Uterus (tissue), 4 donors: ENCODE data around the gene CPEB1. TPM values are rescaled to one million over a fixed set of nuclear protein-coding genes. Genes with fewer than 3 reads are reported as not detected.
"Not testable (repeated sequence)": the region's sequence is repeated elsewhere in the genome, so short reads cannot be mapped to it uniquely, and the experiment has no call there.

Experiments used
- DNase-seq, 2 donors: peaks; one replicate each; pipeline ENCODE4 v3.0.0-alpha.2; 2019 to 2020
- H3K27ac ChIP-seq, 2 donors: fragments of 200-600 bp; sonication (generic); 1 replicate in 1 of 2; 2 replicates in 1 of 2; pipeline ENCODE4 v1.5.1; 2016 to 2018
- H3K27me3 ChIP-seq, 2 donors: fragments of 200-600 bp; sonication (generic); one replicate each; pipeline ENCODE4 v1.5.1; 2018 to 2019; ENCODE audit warnings: control low read depth in 1 of 2
- H3K36me3 ChIP-seq, 2 donors: fragments of 200-600 bp; sonication (generic); one replicate each; pipeline ENCODE4 v1.5.1; 2019; ENCODE audit warnings: control low read depth in 1 of 2
- H3K4me1 ChIP-seq, 2 donors: fragments of 200-600 bp; sonication (generic); one replicate each; pipeline ENCODE4 v1.5.1; 2018 to 2019; ENCODE audit warnings: control low read depth in 1 of 2
- H3K4me3 ChIP-seq, 2 donors: fragments of 200-600 bp; sonication (generic); 1 replicate in 1 of 2; 2 replicates in 1 of 2; pipeline ENCODE4 v1.5.1; 2018 to 2019; ENCODE audit warnings: mild to moderate bottlenecking in 1 of 2
- H3K9me3 ChIP-seq, 2 donors: fragments of 200-600 bp; sonication (generic); one replicate each; pipeline ENCODE4 v1.5.1; 2019; ENCODE audit warnings: control low read depth in 1 of 2
- POLR2A ChIP-seq, 2 donors: fragments of 450-650 bp; IDR thresholded peaks; one replicate each; pipeline ENCODE4 v1.6.1; 2016; ENCODE audit warnings: antibody characterized with exemption in 2 of 2, mild to moderate bottlenecking in 1 of 2, moderate library complexity in 1 of 2
- intact Hi-C: fragments of 100-400 bp; cut with DNase I; formaldehyde crosslinking; loops from one replicate; pipeline ENCODE4 v1.15.1; 2023; ENCODE audit warnings: low total_unique reads
- total RNA-seq, 4 donors: library from RNA; depleted of rRNA in 3 of 4; stranded (reverse); fragments of >200 nt in 3 of 4; gene quantifications; one replicate each; pipeline versions ENCODE4 v1.1.0 to v1.2.4, GENCODE V29; 2014 to 2023
- TF ChIP-seq, protein P1 (sequence below), 4 experiments: fragments of 200-600 bp in 2 of 4; fragments of 450-650 bp in 2 of 4; sonication (generic) in 2 of 4; IDR thresholded peaks; one replicate each; pipeline ENCODE4 v1.5.1; 2016 to 2019; ENCODE audit warnings: antibody characterized with exemption in 4 of 4, mild to moderate bottlenecking in 2 of 4, moderate library complexity in 1 of 4
- donor health status: DM: yes; HTN: yes; CAD: no.

The CPEB1 gene
- total RNA-seq, 4 donors from 2014 or later = 0.77 to 14.1 (median 2.9) TPM

DNA sequence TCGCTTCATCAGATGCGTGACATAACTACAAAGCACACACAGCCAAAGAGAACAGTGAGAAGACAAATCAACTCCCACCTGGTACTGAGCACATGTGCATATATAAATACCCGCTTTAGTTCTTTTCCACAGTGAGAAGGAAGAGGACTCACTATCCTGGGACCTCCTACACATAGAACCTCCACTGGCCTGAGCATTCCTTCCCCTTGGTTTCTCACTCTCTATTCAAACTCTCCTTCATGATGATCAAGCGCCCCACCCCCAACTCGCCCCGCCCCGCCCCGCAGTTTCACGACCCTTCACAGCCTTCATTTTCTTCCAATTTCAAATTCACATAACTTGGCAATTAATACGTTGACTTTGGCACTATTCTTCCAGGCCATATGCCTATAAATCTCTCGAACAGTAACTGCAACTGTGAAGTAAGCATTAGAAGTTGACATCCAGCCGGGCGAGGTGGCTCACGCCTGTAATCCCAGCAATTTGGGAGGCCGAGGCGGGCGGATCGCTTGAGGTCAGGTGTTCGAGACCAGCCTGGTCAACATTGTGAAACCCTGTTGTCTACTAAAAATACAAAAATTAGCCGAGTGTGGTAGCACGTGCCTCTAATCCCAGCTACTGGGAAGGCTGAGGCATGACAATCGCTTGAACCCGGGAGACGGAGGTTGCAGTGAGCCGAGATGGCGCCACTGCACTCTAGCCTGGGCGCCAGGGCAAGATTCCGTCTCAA lies 108.0 kb downstream of the CPEB1 start:
- intact Hi-C loops = no loop called here
- Histone ChIP-seq H3K9me3 (no peaks in the 10 kb centered on the region), H3K4me1 (peaks cover 0 to 4% of the 10 kb centered on the region in 2 donors), H3K36me3 (no peaks in the 10 kb centered on the region), H3K27me3 (no peaks in the 10 kb centered on the region), H3K4me3 (peak overlapping the region; percentile 79 to 89), H3K27ac (peak overlapping the region; percentile 92 to 94)
- TF ChIP-seq, protein P1, sequence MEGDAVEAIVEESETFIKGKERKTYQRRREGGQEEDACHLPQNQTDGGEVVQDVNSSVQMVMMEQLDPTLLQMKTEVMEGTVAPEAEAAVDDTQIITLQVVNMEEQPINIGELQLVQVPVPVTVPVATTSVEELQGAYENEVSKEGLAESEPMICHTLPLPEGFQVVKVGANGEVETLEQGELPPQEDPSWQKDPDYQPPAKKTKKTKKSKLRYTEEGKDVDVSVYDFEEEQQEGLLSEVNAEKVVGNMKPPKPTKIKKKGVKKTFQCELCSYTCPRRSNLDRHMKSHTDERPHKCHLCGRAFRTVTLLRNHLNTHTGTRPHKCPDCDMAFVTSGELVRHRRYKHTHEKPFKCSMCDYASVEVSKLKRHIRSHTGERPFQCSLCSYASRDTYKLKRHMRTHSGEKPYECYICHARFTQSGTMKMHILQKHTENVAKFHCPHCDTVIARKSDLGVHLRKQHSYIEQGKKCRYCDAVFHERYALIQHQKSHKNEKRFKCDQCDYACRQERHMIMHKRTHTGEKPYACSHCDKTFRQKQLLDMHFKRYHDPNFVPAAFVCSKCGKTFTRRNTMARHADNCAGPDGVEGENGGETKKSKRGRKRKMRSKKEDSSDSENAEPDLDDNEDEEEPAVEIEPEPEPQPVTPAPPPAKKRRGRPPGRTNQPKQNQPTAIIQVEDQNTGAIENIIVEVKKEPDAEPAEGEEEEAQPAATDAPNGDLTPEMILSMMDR (IDR thresholded peaks at IDR 0.05) = no peak
- TF ChIP-seq POLR2A (IDR thresholded peaks at IDR 0.05) = no peak
- no peak for DNase-seq

DNA sequence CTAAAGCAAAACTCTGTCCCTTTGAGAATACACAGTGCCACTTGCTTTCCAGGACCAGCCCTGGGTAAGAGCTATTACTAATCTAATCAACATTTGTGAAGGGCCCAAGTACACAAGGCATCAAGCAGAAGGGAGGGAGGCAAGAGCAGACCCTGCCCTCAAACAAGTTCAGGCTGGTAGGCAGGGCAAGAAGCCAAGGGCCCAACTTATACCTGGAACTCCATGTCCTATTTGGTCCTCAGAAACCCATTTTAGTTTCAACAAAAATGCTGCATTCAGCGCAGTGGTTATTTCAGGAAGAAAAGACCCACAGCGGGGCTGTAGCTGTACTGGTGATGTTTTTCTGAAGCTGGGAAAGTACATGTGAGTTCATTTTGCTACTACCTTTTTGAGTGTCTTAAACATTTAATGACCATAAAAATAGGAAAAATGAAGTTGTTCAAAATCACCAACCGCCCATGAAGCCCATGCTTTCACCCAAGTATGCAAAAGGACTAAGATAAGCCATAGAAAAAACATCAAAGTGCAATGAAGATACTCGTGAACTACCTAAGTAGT lies 109.7 kb downstream of the CPEB1 start:
- DNase-seq = no peak
- no peak overlapping the region for H3K27ac ChIP-seq
- peaks cover 0 to 4% of the 10 kb centered on the region in 2 donors for H3K4me1 ChIP-seq
- no peaks in the 10 kb centered on the region for H3K27me3 ChIP-seq
- H3K4me3 ChIP-seq = no peak overlapping the region
- no peaks in the 10 kb centered on the region for H3K36me3 ChIP-seq
- intact Hi-C loops = no loop called here
- TF ChIP-seq POLR2A (IDR thresholded peaks at IDR 0.05) = no peak
- TF ChIP-seq, protein P1 (IDR thresholded peaks at IDR 0.05) = no peak
- H3K9me3 ChIP-seq = no peaks in the 10 kb centered on the region

DNA sequence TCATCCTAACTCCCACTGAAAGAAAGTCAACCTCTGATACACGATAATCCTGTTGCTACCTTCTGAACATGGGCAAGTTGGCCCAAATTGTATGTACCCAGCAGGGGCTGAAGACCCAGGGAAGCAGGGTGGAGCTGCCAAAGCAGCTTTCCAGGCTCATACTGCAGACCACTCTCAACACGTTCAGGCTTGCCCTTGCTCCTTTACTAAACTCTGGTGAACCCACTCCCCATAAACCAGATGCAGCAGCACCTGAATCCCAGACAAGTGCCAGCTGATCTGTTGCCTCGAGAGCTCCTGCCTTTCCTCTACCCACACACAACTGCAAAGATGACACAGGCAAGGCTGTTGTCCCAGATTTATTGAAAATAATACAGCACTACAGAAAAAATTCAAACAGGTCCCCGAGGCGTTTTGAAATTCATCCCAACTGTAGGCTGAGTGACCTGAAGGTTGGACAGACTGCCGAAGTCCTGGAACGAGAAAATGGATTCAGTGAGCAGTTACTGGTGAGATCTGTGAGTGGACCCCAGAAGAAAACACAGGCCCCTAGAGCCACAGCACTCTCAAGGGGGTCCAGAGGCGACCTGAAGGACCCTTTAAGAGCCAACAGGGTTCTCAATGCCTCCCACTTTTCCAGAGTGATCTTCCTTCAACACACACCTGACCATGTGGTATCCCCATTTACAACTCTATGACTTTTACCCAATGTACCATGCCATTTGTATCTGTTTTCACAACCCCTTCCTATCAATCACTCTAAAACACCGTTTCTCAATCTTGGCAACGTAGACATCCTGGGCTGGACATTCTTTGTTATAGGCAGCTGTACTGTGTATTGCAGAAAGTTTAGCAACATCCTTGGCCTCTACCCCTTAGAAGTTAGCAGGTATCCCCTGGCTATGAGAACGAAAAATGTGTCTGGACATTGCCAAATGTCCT lies 110.5 kb downstream of the CPEB1 start:
- no peaks in the 10 kb centered on the region for H3K36me3 ChIP-seq
- H3K9me3 ChIP-seq = no peaks in the 10 kb centered on the region
- no peak overlapping the region for H3K27ac ChIP-seq
- no peak for TF ChIP-seq POLR2A (IDR thresholded peaks at IDR 0.05)
- TF ChIP-seq, protein P1 (IDR thresholded peaks at IDR 0.05) = no peak
- intact Hi-C loops = no loop called here
- no peaks in the 10 kb centered on the region for H3K27me3 ChIP-seq
- no peak overlapping the region for H3K4me3 ChIP-seq
- DNase-seq = no peak
- peaks cover 0 to 4% of the 10 kb centered on the region in 2 donors for H3K4me1 ChIP-seq

DNA sequence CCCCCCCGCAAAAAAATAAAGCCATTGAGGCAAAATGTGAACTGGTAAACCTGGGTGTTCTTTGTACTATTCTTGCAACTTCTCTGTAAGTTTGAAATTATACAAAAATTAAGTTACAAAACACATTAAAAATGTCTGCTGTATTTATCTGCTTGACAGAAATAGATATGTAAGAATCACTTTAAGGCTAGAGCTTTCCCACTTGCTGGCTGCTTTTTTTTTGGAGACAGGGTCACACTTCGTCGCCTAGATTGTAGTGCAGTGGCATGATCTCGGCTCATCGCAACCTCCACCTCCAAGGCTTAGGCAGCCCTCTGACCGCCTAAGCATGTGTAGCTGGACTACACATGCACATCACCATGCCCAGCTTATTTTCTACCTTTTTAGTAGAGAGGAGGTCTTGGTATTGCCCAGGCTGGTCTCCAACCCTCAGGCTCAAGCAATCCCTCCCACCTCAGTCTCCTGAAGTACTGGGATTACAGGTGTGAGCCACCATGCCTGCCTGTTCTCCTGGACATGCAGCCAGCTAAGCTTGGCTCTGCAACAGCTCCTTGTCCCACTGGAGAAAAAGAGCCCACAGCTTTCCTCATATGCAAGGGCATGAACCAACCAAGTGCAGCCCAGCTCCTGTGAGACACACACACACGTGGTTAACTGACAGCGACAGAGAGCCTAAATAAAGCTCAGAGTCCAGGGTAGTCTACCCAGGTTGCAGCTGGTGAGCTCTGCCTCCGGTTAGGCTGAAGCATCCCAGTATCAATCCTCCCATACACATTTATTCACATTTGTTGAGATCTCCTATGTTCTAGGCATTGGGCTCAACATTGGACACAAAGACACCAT lies 111.4 kb downstream of the CPEB1 start:
- Histone ChIP-seq H3K4me1 (peaks cover 0 to 4% of the 10 kb centered on the region in 2 donors), H3K4me3 (no peak overlapping the region), H3K36me3 (no peaks in the 10 kb centered on the region), H3K9me3 (no peaks in the 10 kb centered on the region), H3K27me3 (no peaks in the 10 kb centered on the region), H3K27ac (no peak overlapping the region)
- TF ChIP-seq, protein P1 (IDR thresholded peaks at IDR 0.05) = no peak
- no peak for TF ChIP-seq POLR2A (IDR thresholded peaks at IDR 0.05)
- intact Hi-C loops = no loop called here
- DNase-seq = no peak

DNA sequence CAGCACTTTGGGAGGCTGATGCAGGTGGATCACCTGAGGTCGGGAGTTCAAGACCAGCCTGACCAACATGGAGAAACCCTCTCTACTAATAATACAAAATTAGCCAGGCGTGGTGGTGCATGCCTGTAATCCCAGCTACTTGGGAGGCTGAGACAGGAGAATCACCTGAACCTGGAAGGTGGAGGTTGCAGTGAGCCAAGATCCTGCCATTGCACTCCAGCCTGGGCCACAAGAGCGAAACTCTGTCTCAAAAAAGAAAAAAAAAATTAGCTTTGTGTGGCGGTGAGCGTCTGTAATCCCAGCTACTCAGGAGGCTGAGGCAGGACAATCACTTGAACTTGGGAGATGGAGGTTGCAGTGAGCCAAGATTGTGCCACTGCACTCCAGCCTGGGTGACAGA lies 112.0 kb downstream of the CPEB1 start:
- H3K36me3 ChIP-seq, H3K4me3 ChIP-seq, H3K9me3 ChIP-seq, intact Hi-C loops, H3K27me3 ChIP-seq, DNase-seq, H3K27ac ChIP-seq, H3K4me1 ChIP-seq: not testable (repeated sequence)

DNA sequence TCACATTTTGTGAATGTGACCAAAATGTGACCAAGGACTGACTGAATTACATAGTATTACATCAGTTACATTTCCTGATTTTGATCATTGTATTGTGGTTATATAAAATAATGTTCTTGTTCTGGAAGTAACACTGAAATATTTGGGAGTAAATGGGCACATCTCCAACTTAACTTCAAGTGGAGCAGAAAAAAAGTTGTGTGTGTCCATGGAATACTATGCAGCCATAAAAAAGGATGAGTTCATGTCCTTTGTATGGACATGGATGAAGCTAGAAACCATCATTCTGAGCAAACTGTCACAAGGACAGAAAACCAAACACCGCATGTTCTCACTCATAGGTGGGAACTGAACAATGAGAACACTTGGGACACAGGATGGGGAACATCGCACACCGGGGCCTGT lies 112.7 kb downstream of the CPEB1 start:
- H3K27me3 ChIP-seq, H3K4me3 ChIP-seq, DNase-seq, H3K27ac ChIP-seq, H3K9me3 ChIP-seq, H3K36me3 ChIP-seq, H3K4me1 ChIP-seq, intact Hi-C loops: not testable (repeated sequence)
